ENCODE measurements around the gene MYO3A.

GRCh38 chr10:25938405-25938804, 4.4 kb downstream of the MYO3A start:
- no peak for TF ChIP-seq CTCF (IDR thresholded peaks at IDR 0.05; ENCODE audit: insufficient read depth, low read length, poor library complexity, severe bottlenecking)
- no peak for TF ChIP-seq EZH2phosphoT487 (conservative IDR thresholded peaks at IDR 0.05; ENCODE audit: low read length)

Measured in SU-DHL-6 (cell line).